SK-N-MC (cell line): ENCODE measurements around the gene WDR6.

Source experiments
- EZH2 ChIP-seq: fragments of 200-600 bp; sonication (generic); IDR thresholded peaks from one replicate; pipeline ENCODE4 v1.6.1; 2017; ENCODE audit warnings: antibody characterized with exemption
- FOXP2 ChIP-seq: optimal IDR thresholded peaks from 2 replicates; pipeline ENCODE3; 2011; ENCODE audit warnings: mild to moderate bottlenecking, moderate library complexity; ENCODE audit not compliant: insufficient read depth; ENCODE audit errors: extremely low read length, control extremely low read depth
- POLR2AphosphoS5 ChIP-seq: IDR thresholded peaks from 2 replicates; pipeline ENCODE4 v1.6.1; 2012; ENCODE audit warnings: mild to moderate bottlenecking, low read depth, low read length, borderline replicate concordance

DNA sequence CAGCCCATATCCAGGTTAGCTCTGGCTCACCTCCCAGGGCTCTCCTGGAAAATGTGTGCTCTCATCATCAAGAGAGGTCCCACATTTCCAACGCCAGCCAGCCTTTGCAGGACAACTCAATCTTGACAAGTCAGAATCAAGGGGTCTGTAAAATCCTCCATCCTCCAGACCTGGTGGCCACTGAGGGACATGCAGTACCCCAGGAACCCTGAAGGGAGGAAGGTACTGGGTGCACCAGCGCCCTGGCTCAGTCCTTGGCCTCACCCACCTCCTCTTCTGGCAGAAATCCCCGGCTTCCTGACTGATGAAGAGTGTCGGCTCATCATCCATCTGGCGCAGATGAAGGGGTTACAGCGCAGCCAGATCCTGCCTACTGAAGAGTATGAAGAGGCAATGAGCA is 6.0 kb upstream of the WDR6 start:
- TF ChIP-seq EZH2 (no peak), POLR2AphosphoS5 (no peak), FOXP2 (no peak)
